Measurements from ENCODE around the gene LSM3. TPM values are rescaled to one million over a fixed set of nuclear protein-coding genes. Genes with fewer than 3 reads are reported as not detected.

The LSM3 gene
- total and polyA plus RNA-seq, 4 donors, result 7.1 to 19.5 (median 10.2) TPM

- ATAC-seq (ENCODE audit: low FRiP score) (no peak), DNase-seq (no peak)
- no peaks in the 10 kb centered on the region for H3K27me3 ChIP-seq (ENCODE audit: control insufficient read depth in 1 of 2, insufficient read depth in 2 of 2, low read length in 1 of 2)
- peaks cover 6 to 7% of the 10 kb centered on the region in 2 donors for H3K36me3 ChIP-seq (ENCODE audit: control insufficient read depth in 1 of 2, insufficient read depth in 2 of 2, low read length in 1 of 2)
- intact Hi-C loops (cut with DNase I), result no loop called here
- WGBS, 2 donors, result 91% methylated on average over 5 of the region's 5 CpGs
- no peak overlapping the region for H3K4me3 ChIP-seq (ENCODE audit: low read length in 2 of 2)
- H3K4me1 ChIP-seq (ENCODE audit: control insufficient read depth in 1 of 2, insufficient read depth in 2 of 2, low read length in 2 of 2), result no peaks in the 10 kb centered on the region
- H3K9me3 ChIP-seq (ENCODE audit: control insufficient read depth, low read length), result no peaks in the 10 kb centered on the region
- H3K27ac ChIP-seq (ENCODE audit: low read depth in 1 of 2, low read length in 2 of 2), result no peak overlapping the region
These were observed 8.3 kb downstream of the LSM3 start for GRCh38 chr3:14186854-14187458.

GRCh38 chr3:14188041-14188754 is 9.6 kb downstream of the LSM3 start:
- Histone ChIP-seq H3K36me3 (ENCODE audit: control insufficient read depth in 1 of 2, insufficient read depth in 2 of 2, low read length in 1 of 2) (peaks cover 4 to 6% of the 10 kb centered on the region in 2 donors), H3K4me1 (ENCODE audit: control insufficient read depth in 1 of 2, insufficient read depth in 2 of 2, low read length in 2 of 2) (no peaks in the 10 kb centered on the region), H3K27me3 (ENCODE audit: control insufficient read depth in 1 of 2, insufficient read depth in 2 of 2, low read length in 1 of 2) (no peaks in the 10 kb centered on the region), H3K4me3 (ENCODE audit: low read length in 2 of 2) (no peak overlapping the region), H3K9me3 (ENCODE audit: control insufficient read depth, low read length) (no peaks in the 10 kb centered on the region), H3K27ac (ENCODE audit: low read depth in 1 of 2, low read length in 2 of 2) (no peak overlapping the region)
- intact Hi-C loops (cut with DNase I), result no loop called here
- WGBS, 2 donors, result 73 to 74% methylated on average over 4 of the region's 4 CpGs
- no peak for ATAC-seq (ENCODE audit: low FRiP score)
- DNase-seq, result no peak

- no peak overlapping the region for H3K27ac ChIP-seq (ENCODE audit: low read depth in 1 of 2, low read length in 2 of 2)
- H3K36me3 ChIP-seq (ENCODE audit: control insufficient read depth in 1 of 2, insufficient read depth in 2 of 2, low read length in 1 of 2), result no peaks in the 10 kb centered on the region
- intact Hi-C loops (cut with DNase I), result no loop called here
- ATAC-seq (ENCODE audit: low FRiP score) (no peak), DNase-seq (no peak)
- WGBS, 2 donors, result 77 to 81% methylated on average over 4 of the region's 4 CpGs
- peaks cover 1 to 2% of the 10 kb centered on the region in 2 donors for H3K4me1 ChIP-seq (ENCODE audit: control insufficient read depth in 1 of 2, insufficient read depth in 2 of 2, low read length in 2 of 2)
- H3K27me3 ChIP-seq (ENCODE audit: control insufficient read depth in 1 of 2, insufficient read depth in 2 of 2, low read length in 1 of 2), result no peaks in the 10 kb centered on the region
- H3K4me3 ChIP-seq (ENCODE audit: low read length in 2 of 2), result no peak overlapping the region
- H3K9me3 ChIP-seq (ENCODE audit: control insufficient read depth, low read length), result no peaks in the 10 kb centered on the region
These were observed 16.2 kb downstream of the LSM3 start for GRCh38 chr3:14194865-14195264.

- Histone ChIP-seq H3K4me3 (ENCODE audit: low read length in 2 of 2) (no peak overlapping the region), H3K4me1 (ENCODE audit: control insufficient read depth in 1 of 2, insufficient read depth in 2 of 2, low read length in 2 of 2) (peaks cover 2% of the 10 kb centered on the region in 2 donors), H3K9me3 (ENCODE audit: control insufficient read depth, low read length) (no peaks in the 10 kb centered on the region), H3K36me3 (ENCODE audit: control insufficient read depth in 1 of 2, insufficient read depth in 2 of 2, low read length in 1 of 2) (no peaks in the 10 kb centered on the region), H3K27me3 (ENCODE audit: control insufficient read depth in 1 of 2, insufficient read depth in 2 of 2, low read length in 1 of 2) (no peaks in the 10 kb centered on the region), H3K27ac (ENCODE audit: low read depth in 1 of 2, low read length in 2 of 2) (no peak overlapping the region)
- DNase-seq (no peak), ATAC-seq (ENCODE audit: low FRiP score) (no peak)
- intact Hi-C loops (cut with DNase I), result loop anchor here (5.0 to 10.0 kb wide), 5 partner anchors 63 to 348 kb away; partner anchors contain the start of gene SLC6A6 (in 1 of the 2)
- 82 to 83% methylated on average over 4 of the region's 4 CpGs for WGBS, 2 donors
These were observed 21.0 kb downstream of the LSM3 start for GRCh38 chr3:14199641-14200040.

- Histone ChIP-seq H3K27ac (ENCODE audit: low read depth in 1 of 2, low read length in 2 of 2) (no peak overlapping the region), H3K9me3 (ENCODE audit: control insufficient read depth, low read length) (no peaks in the 10 kb centered on the region), H3K27me3 (ENCODE audit: control insufficient read depth in 1 of 2, insufficient read depth in 2 of 2, low read length in 1 of 2) (no peaks in the 10 kb centered on the region), H3K4me1 (ENCODE audit: control insufficient read depth in 1 of 2, insufficient read depth in 2 of 2, low read length in 2 of 2) (peaks cover 3 to 5% of the 10 kb centered on the region in 2 donors), H3K36me3 (ENCODE audit: control insufficient read depth in 1 of 2, insufficient read depth in 2 of 2, low read length in 1 of 2) (no peaks in the 10 kb centered on the region), H3K4me3 (ENCODE audit: low read length in 2 of 2) (no peak overlapping the region)
- WGBS, 2 donors, result 86 to 88% methylated on average over 4 of the region's 4 CpGs
- DNase-seq (no peak), ATAC-seq (ENCODE audit: low FRiP score) (no peak)
- intact Hi-C loops (cut with DNase I), result loop anchor here (5.0 to 10.0 kb wide), 5 partner anchors 62 to 347 kb away; partner anchors contain the start of gene SLC6A6 (in 1 of the 2)
These were observed 21.7 kb downstream of the LSM3 start for GRCh38 chr3:14200276-14200675.

- ATAC-seq (ENCODE audit: low FRiP score) (no peak), DNase-seq (no peak)
- Histone ChIP-seq H3K4me1 (ENCODE audit: control insufficient read depth in 1 of 2, insufficient read depth in 2 of 2, low read length in 2 of 2) (peaks cover 3 to 5% of the 10 kb centered on the region in 2 donors), H3K9me3 (ENCODE audit: control insufficient read depth, low read length) (no peaks in the 10 kb centered on the region), H3K27me3 (ENCODE audit: control insufficient read depth in 1 of 2, insufficient read depth in 2 of 2, low read length in 1 of 2) (no peaks in the 10 kb centered on the region), H3K36me3 (ENCODE audit: control insufficient read depth in 1 of 2, insufficient read depth in 2 of 2, low read length in 1 of 2) (no peaks in the 10 kb centered on the region), H3K27ac (ENCODE audit: low read depth in 1 of 2, low read length in 2 of 2) (no peak overlapping the region), H3K4me3 (ENCODE audit: low read length in 2 of 2) (no peak overlapping the region)
- WGBS, 2 donors, result 61 to 71% methylated on average over 4 of the region's 4 CpGs
- intact Hi-C loops (cut with DNase I), result loop anchor here (5.0 to 10.0 kb wide), 5 partner anchors 61 to 346 kb away; partner anchors contain the start of gene SLC6A6 (in 1 of the 2)
These were observed 22.2 kb downstream of the LSM3 start for GRCh38 chr3:14200841-14201240.

- Histone ChIP-seq H3K4me1 (ENCODE audit: control insufficient read depth in 1 of 2, insufficient read depth in 2 of 2, low read length in 2 of 2) (peaks cover 2% of the 10 kb centered on the region in 2 donors), H3K9me3 (ENCODE audit: control insufficient read depth, low read length) (no peaks in the 10 kb centered on the region), H3K27me3 (ENCODE audit: control insufficient read depth in 1 of 2, insufficient read depth in 2 of 2, low read length in 1 of 2) (no peaks in the 10 kb centered on the region), H3K36me3 (ENCODE audit: control insufficient read depth in 1 of 2, insufficient read depth in 2 of 2, low read length in 1 of 2) (no peaks in the 10 kb centered on the region), H3K27ac (ENCODE audit: low read depth in 1 of 2, low read length in 2 of 2) (no peak overlapping the region), H3K4me3 (ENCODE audit: low read length in 2 of 2) (no peak overlapping the region)
- no peak for DNase-seq
- 68 to 72% methylated on average over 7 of the region's 7 CpGs for WGBS, 2 donors
- intact Hi-C loops (cut with DNase I), result loop anchor here (5.0 to 10.0 kb wide), 5 partner anchors 60 to 345 kb away; partner anchors contain the start of gene SLC6A6 (in 1 of the 2)
- no peak for ATAC-seq (ENCODE audit: low FRiP score)
These were observed 23.5 kb downstream of the LSM3 start for GRCh38 chr3:14201940-14202684.

- DNase-seq (no peak), ATAC-seq (ENCODE audit: low FRiP score) (no peak)
- Histone ChIP-seq H3K27me3 (ENCODE audit: control insufficient read depth in 1 of 2, insufficient read depth in 2 of 2, low read length in 1 of 2) (no peaks in the 10 kb centered on the region), H3K4me1 (ENCODE audit: control insufficient read depth in 1 of 2, insufficient read depth in 2 of 2, low read length in 2 of 2) (peaks cover 2% of the 10 kb centered on the region in 2 donors), H3K36me3 (ENCODE audit: control insufficient read depth in 1 of 2, insufficient read depth in 2 of 2, low read length in 1 of 2) (no peaks in the 10 kb centered on the region), H3K4me3 (ENCODE audit: low read length in 2 of 2) (no peak overlapping the region), H3K9me3 (ENCODE audit: control insufficient read depth, low read length) (no peaks in the 10 kb centered on the region), H3K27ac (ENCODE audit: low read depth in 1 of 2, low read length in 2 of 2) (no peak overlapping the region)
- intact Hi-C loops (cut with DNase I), result loop anchor here (5.0 to 10.0 kb wide), 5 partner anchors 59 to 344 kb away; partner anchors contain the start of gene SLC6A6 (in 1 of the 2)
- 63 to 66% methylated on average over 23 of the region's 23 CpGs for WGBS, 2 donors
These were observed 24.4 kb downstream of the LSM3 start for GRCh38 chr3:14202874-14203520.

All from aorta (tissue), 5 donors.